HT-29 (cell line): ENCODE data around the gene LRRC61. TPM values are rescaled to one million over a fixed set of nuclear protein-coding genes. Genes with fewer than 3 reads are reported as not detected.
A peak's percentile ranks its signal among the peaks of the same experiment; 100 is the strongest.

ENCODE experiments used
- DNase-seq: peaks from one replicate; pipeline ENCODE4 v3.0.0-alpha.2; 2015; ENCODE audit warnings: low spot score
- total RNA-seq: library from RNA; depleted of rRNA; stranded (reverse); fragments of >200 nt; shearing (Covaris generic); gene quantifications from 2 replicates; pipeline ENCODE4 v1.2.3, GENCODE V29; 2014

The LRRC61 gene
- total RNA-seq, 1 experiment from 2014 or later = 76.1 TPM

- DNase-seq = no peak
Observed at GRCh38 chr7:150355666-150356059, 32.5 kb downstream of the LRRC61 start.

- peak; percentile 68 for DNase-seq
Observed at GRCh38 chr7:150356265-150356897, 33.2 kb downstream of the LRRC61 start.

- no peak for DNase-seq
Observed at GRCh38 chr7:150357270-150357669, 34.1 kb downstream of the LRRC61 start.

GRCh38 chr7:150357771-150358427 is 34.7 kb downstream of the LRRC61 start:
- DNase-seq = peak; percentile 32

- DNase-seq = no peak
Observed at GRCh38 chr7:150358433-150358832, 35.3 kb downstream of the LRRC61 start.

GRCh38 chr7:150358988-150359621 is 36.0 kb downstream of the LRRC61 start:
- DNase-seq = no peak

GRCh38 chr7:150359622-150360362 is 36.6 kb downstream of the LRRC61 start:
- no peak for DNase-seq

GRCh38 chr7:150360363-150361058 is 37.4 kb downstream of the LRRC61 start:
- no peak for DNase-seq

- DNase-seq = no peak
Observed at GRCh38 chr7:150361402-150361801, 38.2 kb downstream of the LRRC61 start.

- no peak for DNase-seq
Observed at GRCh38 chr7:150361807-150362621, 38.9 kb downstream of the LRRC61 start.

GRCh38 chr7:150363370-150363769 is 40.2 kb downstream of the LRRC61 start:
- no peak for DNase-seq

- DNase-seq = no peak
Observed at GRCh38 chr7:150363872-150364271, 40.7 kb downstream of the LRRC61 start.

- DNase-seq = no peak
Observed at GRCh38 chr7:150365194-150365593, 42.0 kb downstream of the LRRC61 start.

- DNase-seq = peak; percentile 76
Observed at GRCh38 chr7:150365673-150366398, 42.7 kb downstream of the LRRC61 start.

GRCh38 chr7:150367677-150368095 is 44.5 kb downstream of the LRRC61 start:
- DNase-seq = no peak

GRCh38 chr7:150368096-150368883 is 45.1 kb downstream of the LRRC61 start, which contains the start of gene REPIN1:
Gene REPIN1, plus strand, starts transcription at chr7:150368822. Its CDS starts 890 bp downstream, at chr7:150369712.
- peak; percentile 98 for DNase-seq

GRCh38 chr7:150368884-150369747 is 46.0 kb downstream of the LRRC61 start:
- peak; percentile 90 for DNase-seq
